ENCODE results near the gene CLSTN1.
"Not testable (repeated sequence)": the region's sequence is repeated elsewhere in the genome, so short reads cannot be mapped to it uniquely, and the experiment has no call there.

CLSTN1 gene

GRCh38 chr1:9755441-9755995, 68.2 kb downstream of the CLSTN1 start:
- DNase-seq (ENCODE audit: low read depth, low spot score) = no peak
- in situ Hi-C loops (cut with HindIII; ENCODE audit: low sequenced_read_pairs) = no loop called here

GRCh38 chr1:9753121-9753531, 70.6 kb downstream of the CLSTN1 start:
- peak; percentile 81 for DNase-seq (ENCODE audit: low read depth, low spot score)
- no peak overlapping the region for H3K4me3 ChIP-seq (ENCODE audit: low read depth, low read length)
- TF ChIP-seq CTCF (IDR thresholded peaks at IDR 0.05; ENCODE audit: low read depth, low read length) = no peak
- in situ Hi-C loops (cut with HindIII; ENCODE audit: low sequenced_read_pairs) = no loop called here

More at GRCh38 chr1:9755441-9755995, 68.2 kb downstream of the CLSTN1 start:
- TF ChIP-seq CTCF (IDR thresholded peaks at IDR 0.05; ENCODE audit: low read depth, low read length) = no peak
- no peak overlapping the region for H3K4me3 ChIP-seq (ENCODE audit: low read depth, low read length)

GRCh38 chr1:9751971-9752370, 71.8 kb downstream of the CLSTN1 start:
- TF ChIP-seq CTCF (IDR thresholded peaks at IDR 0.05; ENCODE audit: low read depth, low read length) = no peak
- no peak for DNase-seq (ENCODE audit: low read depth, low spot score)
- no peak overlapping the region for H3K4me3 ChIP-seq (ENCODE audit: low read depth, low read length)
- in situ Hi-C loops (cut with HindIII; ENCODE audit: low sequenced_read_pairs) = no loop called here

- no peak for TF ChIP-seq CTCF (IDR thresholded peaks at IDR 0.05; ENCODE audit: low read depth, low read length)
- in situ Hi-C loops (cut with HindIII; ENCODE audit: low sequenced_read_pairs) = no loop called here
- no peak for DNase-seq (ENCODE audit: low read depth, low spot score)
- no peak overlapping the region for H3K4me3 ChIP-seq (ENCODE audit: low read depth, low read length)
These were observed 74.4 kb downstream of the CLSTN1 start for GRCh38 chr1:9749361-9749760.

- in situ Hi-C loops (cut with HindIII; ENCODE audit: low sequenced_read_pairs); DNase-seq (ENCODE audit: low read depth, low spot score); H3K4me3 ChIP-seq (ENCODE audit: low read depth, low read length): not testable (repeated sequence)
These were observed 75.4 kb downstream of the CLSTN1 start for GRCh38 chr1:9748391-9748790.

GRCh38 chr1:9746651-9747050, 77.1 kb downstream of the CLSTN1 start:
- no peak overlapping the region for H3K4me3 ChIP-seq (ENCODE audit: low read depth, low read length)
- TF ChIP-seq CTCF (IDR thresholded peaks at IDR 0.05; ENCODE audit: low read depth, low read length) = no peak
- in situ Hi-C loops (cut with HindIII; ENCODE audit: low sequenced_read_pairs) = no loop called here
- DNase-seq (ENCODE audit: low read depth, low spot score) = no peak

GRCh38 chr1:9746211-9746610, 77.6 kb downstream of the CLSTN1 start:
- TF ChIP-seq CTCF (IDR thresholded peaks at IDR 0.05; ENCODE audit: low read depth, low read length) = no peak
- DNase-seq (ENCODE audit: low read depth, low spot score) = no peak
- no peak overlapping the region for H3K4me3 ChIP-seq (ENCODE audit: low read depth, low read length)
- in situ Hi-C loops (cut with HindIII; ENCODE audit: low sequenced_read_pairs) = no loop called here
